GM19099 (cell line): ENCODE data around the gene ANG.
A peak's percentile ranks its signal among the peaks of the same experiment; 100 is the strongest.

ENCODE experiments used
- POLR2A ChIP-seq: IDR thresholded peaks from 3 replicates; pipeline ENCODE4 v1.6.1; 2011; ENCODE audit warnings: low read depth; ENCODE audit not compliant: insufficient read length; ENCODE audit errors: extremely low read depth

The ANG gene

GRCh38 chr14:20688167-20688839 is at the start of gene ANG:
TSS of gene ANG (plus strand) at chr14:20688764. CDS start at chr14:20693565, 4,801 bp downstream.
- TF ChIP-seq POLR2A: no peak

GRCh38 chr14:20641591-20641990 is 47.0 kb upstream of the ANG start, which contains the start of gene OR6S1:
TSS of gene OR6S1 (minus strand) at chr14:20641691. CDS start at chr14:20641691, 0 bp downstream.
- TF ChIP-seq POLR2A: no peak

DNA sequence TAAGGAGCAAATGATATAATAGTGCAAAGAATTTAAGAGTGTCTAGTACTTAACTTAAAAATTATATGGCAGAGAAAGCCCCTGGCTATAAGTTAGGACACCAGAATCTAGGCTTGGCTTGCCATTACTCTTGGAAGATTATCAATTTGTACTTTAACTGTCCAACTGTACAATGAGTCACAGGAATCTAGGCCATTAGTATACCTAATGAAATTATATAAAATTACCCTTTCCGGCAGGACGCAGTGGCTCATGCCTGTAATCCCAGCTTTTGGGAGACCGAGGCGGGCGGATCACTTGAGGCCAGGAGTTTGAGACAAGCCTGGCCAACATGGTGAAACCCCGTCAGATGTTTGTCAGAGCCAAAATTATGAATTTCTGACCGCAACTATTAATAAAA is 46.4 kb upstream of the ANG start:
- TF ChIP-seq POLR2A: no peak

GRCh38 chr14:20644520-20644919 is 44.0 kb upstream of the ANG start:
- TF ChIP-seq POLR2A: no peak

DNA sequence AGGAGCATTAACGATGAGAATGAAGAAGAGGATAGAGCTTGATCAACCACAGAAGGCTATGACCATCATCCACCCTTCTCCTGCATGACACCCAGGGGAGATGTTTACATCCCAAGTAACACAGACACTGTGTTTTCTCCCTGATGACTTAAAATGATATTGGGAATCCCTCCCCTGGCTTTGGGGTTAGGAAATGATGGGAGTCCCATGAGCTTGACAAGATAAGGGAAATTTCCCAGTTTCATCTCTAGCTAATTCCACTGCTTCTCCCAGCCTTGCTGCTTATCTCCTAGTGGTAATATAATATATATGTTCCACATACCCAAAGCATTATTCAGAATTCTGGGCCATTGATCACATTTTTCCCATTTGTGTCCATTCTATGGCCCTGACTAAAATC is 43.1 kb upstream of the ANG start:
- no peak for TF ChIP-seq POLR2A

DNA sequence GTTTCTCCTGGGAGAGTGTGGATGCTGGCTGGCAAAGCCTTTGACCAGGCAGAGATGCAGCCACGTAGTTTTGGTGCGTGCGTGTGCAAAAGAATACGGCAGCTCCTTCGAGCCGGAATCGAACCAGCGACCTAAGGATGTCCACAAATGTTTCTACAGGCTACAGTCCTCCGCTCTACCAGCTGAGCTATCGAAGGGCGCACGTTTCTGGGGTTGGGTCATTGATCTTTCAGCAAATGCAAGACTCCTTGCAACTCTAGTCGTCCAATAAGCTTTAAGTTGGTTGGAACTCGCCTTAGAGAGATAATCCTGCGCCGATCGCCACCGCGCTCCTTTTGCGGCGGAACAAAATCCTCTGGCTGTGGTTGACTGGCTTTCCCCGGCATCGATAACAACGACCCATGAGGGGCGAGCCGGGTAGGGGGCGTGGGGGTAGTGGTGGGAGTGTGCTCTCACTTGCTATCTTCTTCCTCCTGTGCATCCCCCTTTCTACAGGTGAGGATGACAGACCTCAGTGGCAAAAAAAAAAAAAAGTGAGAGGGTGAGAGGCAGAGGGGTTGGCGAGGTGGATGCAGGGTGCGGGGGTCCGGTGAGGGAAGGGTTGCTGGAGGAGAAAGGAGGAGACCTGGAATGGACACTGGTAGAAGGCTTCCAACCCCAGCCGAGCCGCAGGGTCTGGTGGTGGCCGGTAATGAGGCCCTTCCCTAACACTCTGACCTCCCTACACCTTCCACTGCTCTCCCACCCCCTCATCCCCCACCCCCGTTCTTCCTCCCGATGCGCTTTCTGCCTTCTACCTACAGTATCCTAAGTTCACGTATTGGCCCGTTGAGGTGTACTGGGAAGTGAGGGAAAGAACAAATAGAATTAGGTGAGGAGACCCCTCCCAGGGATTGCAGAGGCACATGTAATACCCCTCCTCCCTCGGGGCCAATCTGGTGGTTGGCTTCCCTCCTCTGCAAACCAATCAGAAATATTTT is 35.3 kb upstream of the ANG start:
- TF ChIP-seq POLR2A: peak; percentile 21

GRCh38 chr14:20655851-20656250 is 32.7 kb upstream of the ANG start:
- TF ChIP-seq POLR2A: no peak

- TF ChIP-seq POLR2A: no peak
Measured at GRCh38 chr14:20656274-20656673, 32.3 kb upstream of the ANG start.

DNA sequence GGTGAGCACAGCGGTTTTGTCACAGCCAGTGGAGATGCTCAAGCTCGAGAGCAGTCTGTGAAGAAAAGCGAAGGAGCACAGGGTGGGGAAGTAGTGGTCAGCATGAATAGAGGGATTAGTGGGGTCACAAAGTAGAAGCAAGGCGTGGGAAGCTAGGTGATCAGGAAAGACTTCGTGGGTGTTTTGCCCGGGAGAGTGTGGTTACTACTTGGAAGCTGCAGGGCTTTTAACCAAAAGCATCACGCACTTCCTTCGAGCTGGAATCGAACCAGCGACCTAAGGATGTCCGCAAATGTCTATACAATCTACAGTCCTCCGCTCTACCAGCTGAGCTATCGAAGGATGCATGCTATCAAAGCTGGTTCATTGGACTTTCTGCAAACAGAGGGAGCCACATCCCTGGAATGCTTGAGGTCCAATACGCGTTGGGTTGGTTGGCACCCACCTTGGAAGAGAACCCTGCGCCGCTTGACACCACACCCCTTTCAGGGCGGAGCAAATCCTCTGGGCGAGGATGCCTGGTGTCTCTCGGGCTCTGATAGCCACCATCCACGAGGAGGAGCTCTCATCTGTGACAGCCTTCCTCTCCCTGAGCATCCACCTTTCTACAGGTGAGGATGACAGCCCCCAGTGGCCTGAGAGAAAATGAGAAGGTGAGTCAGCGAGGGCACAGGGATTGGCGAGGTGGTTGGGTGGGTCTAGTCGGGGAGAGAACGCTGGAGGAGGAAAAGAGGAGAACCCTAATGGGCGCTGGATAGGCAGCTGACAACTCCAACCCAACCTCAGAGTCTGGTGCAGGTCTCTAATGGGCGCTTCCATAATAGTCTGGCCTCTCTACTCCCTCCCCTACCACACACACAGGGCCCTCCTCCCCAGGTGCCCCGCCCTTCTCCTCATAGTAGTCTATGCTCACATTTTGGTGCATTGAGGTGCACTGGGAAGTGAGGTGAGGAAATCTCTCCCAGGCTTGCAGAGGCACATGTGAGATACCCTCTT is 31.1 kb upstream of the ANG start:
- TF ChIP-seq POLR2A: no peak

- no peak for TF ChIP-seq POLR2A
Measured at GRCh38 chr14:20658246-20658645, 30.3 kb upstream of the ANG start.

DNA sequence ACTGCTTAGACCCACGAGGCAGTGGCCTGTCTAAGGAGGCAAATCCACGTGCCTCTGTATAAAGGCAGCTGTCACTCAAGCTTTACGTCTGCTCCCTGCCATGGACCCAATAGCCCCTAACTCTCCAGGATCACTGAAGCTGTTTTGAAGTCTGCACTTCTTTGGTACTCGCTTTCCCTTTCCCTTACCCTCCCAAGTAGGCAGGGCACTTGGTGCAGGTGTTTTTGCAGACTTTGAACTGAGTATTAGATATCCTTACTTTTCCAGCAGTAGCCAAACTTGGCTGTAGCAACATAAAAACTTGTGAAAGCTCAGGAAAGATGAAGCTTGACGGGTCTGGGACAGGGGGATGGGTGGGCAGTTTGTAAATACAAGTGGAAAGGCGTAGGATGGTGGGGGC is 29.2 kb upstream of the ANG start:
- no peak for TF ChIP-seq POLR2A

- no peak for TF ChIP-seq POLR2A
Measured at GRCh38 chr14:20659813-20660395, 28.7 kb upstream of the ANG start.

- TF ChIP-seq POLR2A: no peak
Measured at GRCh38 chr14:20661197-20661596, 27.4 kb upstream of the ANG start.
